HepG2 (cell line): Measurements from ENCODE around the gene DAAM1. TPM values are rescaled to one million over a fixed set of nuclear protein-coding genes. Genes with fewer than 3 reads are reported as not detected.

Experiments used
- PRMT3 ChIP-seq: sonication (generic); formaldehyde crosslinking; IDR thresholded peaks from 2 replicates; pipeline ENCODE4 v1.8.1; 2022; ENCODE audit warnings: low read depth, mild to moderate bottlenecking, moderate library complexity, missing genetic modification reagents, borderline replicate concordance
- polyA plus RNA-seq, 8 experiments: library from polyadenylated mRNA; depleted of rRNA in 3 of 8; stranded (reverse) in 7 of 8; unstranded in 1 of 8; fragments of >200 nt; fragmentation: Illumina TruSeq in 4 of 8; extraction: Trizol in 4 of 8; gene quantifications; 2 replicates each; pipeline versions ENCODE4 v1.2.1 to v1.2.3, GENCODE V29; 2011 to 2016; ENCODE audit warnings: low read depth in 4 of 8, missing spikeins in 1 of 8, mixed read lengths in 1 of 8; ENCODE audit not compliant: insufficient read depth in 1 of 8
- total RNA-seq, 5 experiments: library from RNA; depleted of rRNA; stranded (reverse); fragments of >200 nt; fragmentation: Illumina TruSeq; extraction: Trizol; gene quantifications; 2 replicates each; pipeline ENCODE4 v1.2.3, GENCODE V29; 2016; ENCODE audit warnings: low read depth in 1 of 5
- TF ChIP-seq, protein P1 (sequence below), 2 experiments: sonication (generic) in 1 of 2; formaldehyde crosslinking in 1 of 2; IDR thresholded peaks; 2 replicates each; pipeline versions ENCODE4 v1.6.1 to v1.9.0; 2014 to 2022; ENCODE audit warnings: antibody characterized with exemption in 1 of 2, borderline replicate concordance in 1 of 2, inconsistent platforms in 1 of 2, low read depth in 1 of 2, missing genetic modification reagents in 1 of 2
- TF ChIP-seq, protein P2 (sequence below): sonication (generic); formaldehyde crosslinking; IDR thresholded peaks from 2 replicates; pipeline ENCODE4 v1.5.0; 2020; ENCODE audit warnings: missing genetic modification reagents

Gene DAAM1
- total and polyA plus RNA-seq, 2 of the 13 experiments (the other 11 are each of a cell fraction or from before 2014, with no cell fraction given): 10.9 to 24.5 TPM

DNA sequence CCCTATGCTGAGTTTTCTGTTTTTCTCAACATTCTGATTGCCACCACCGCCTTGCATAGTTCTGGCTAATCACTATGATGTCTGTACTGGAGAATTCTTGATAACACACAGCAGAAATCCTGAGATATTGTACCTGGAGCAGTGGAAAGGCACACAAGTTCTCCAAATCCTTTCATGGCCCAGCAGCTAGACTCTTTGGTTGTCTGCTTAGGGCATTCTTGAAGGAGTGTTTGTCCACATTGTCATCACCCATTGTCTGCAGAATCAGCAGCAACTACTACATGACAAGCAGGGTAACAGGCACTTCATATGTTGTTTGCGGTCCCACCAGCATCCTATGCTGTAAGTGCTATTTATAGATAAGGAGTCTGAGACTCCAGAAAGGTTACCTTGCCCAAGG is 128.9 kb downstream of the DAAM1 start (continued):
- TF ChIP-seq, protein P1, sequence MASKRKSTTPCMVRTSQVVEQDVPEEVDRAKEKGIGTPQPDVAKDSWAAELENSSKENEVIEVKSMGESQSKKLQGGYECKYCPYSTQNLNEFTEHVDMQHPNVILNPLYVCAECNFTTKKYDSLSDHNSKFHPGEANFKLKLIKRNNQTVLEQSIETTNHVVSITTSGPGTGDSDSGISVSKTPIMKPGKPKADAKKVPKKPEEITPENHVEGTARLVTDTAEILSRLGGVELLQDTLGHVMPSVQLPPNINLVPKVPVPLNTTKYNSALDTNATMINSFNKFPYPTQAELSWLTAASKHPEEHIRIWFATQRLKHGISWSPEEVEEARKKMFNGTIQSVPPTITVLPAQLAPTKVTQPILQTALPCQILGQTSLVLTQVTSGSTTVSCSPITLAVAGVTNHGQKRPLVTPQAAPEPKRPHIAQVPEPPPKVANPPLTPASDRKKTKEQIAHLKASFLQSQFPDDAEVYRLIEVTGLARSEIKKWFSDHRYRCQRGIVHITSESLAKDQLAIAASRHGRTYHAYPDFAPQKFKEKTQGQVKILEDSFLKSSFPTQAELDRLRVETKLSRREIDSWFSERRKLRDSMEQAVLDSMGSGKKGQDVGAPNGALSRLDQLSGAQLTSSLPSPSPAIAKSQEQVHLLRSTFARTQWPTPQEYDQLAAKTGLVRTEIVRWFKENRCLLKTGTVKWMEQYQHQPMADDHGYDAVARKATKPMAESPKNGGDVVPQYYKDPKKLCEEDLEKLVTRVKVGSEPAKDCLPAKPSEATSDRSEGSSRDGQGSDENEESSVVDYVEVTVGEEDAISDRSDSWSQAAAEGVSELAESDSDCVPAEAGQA (IDR thresholded peaks at IDR 0.05; ENCODE audit: low read depth): no peak
- TF ChIP-seq, protein P1 (CRISPR knock-in tag; IDR thresholded peaks at IDR 0.05; ENCODE audit: borderline replicate concordance): no peak
- TF ChIP-seq, protein P2, sequence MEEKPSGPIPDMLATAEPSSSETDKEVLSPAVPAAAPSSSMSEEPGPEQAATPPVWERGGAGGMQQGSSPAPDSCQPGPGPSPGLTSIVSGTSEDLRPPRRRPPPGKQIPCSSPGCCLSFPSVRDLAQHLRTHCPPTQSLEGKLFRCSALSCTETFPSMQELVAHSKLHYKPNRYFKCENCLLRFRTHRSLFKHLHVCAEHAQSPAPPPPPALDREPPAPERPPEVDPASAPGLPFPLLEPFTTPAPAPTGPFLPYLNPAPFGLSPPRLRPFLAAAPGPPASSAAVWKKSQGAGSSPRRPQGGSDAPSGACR (CRISPR knock-in tag): no peak
- no peak for TF ChIP-seq PRMT3 (CRISPR knock-in tag)
- TF ChIP-seq, all 625 proteins: peak for 0
